ENCODE results near the gene STK11IP.

DNA sequence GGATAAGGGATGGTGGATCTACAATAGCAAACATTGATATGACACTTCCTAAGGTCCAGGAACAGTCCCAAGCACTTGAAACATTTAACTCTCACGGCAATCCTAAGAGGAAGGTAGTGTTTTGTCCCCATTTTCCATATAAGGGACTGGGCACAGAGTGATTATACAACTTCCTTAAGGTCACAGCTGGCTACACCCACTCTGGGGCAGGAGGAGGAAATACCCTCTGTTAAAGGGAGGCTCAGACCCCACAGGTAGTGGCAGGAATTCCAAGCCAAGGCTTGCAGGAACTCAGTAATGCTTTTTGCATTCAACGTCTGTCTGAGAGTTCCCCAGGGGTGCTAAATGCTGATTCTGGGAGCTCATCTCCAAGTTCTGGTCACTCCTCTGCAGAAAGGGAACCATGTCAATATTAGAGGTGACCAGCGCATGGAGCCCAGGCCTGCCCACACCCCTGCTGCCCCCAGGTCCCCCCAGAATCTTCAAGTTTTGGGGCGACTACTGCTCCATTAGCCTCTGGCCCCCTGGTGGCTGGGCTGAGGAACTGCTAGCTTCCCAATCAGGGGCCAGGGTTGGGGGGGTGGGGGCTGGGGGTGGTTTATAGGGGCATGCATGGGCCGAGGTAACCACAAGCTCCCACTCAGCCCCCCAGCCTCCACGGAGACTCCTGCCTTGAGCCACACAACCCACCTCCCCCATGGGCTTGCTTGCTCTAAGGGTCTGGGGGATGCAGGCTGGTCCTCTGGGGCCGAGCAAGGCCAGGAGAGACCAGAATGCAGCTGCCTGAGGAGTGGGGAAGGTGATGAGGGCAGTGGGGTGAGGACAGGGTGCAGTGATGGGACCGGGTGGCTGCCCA lies 37.4 kb upstream of the STK11IP start:
- no peak for TF ChIP-seq GATA3 (IDR thresholded peaks at IDR 0.05; ENCODE audit: low read depth, low read length)
- TF ChIP-seq GATA2 (IDR thresholded peaks at IDR 0.05; ENCODE audit: low read depth, low read length), result no peak
